Esophagus squamous epithelium (tissue), 5 donors: ENCODE data around the gene ZIC4. TPM values are rescaled to one million over a fixed set of nuclear protein-coding genes. Genes with fewer than 3 reads are reported as not detected.

Source experiments
- DNase-seq: peaks from one replicate; lab custom pipeline; 2025; lab: John Stamatoyannopoulos, UW
- H3K27ac ChIP-seq, 4 donors: fragments of 200-600 bp; sonication (generic); one replicate each; pipeline ENCODE4 v1.5.1; 2016 to 2019; ENCODE audit warnings: mild to moderate bottlenecking in 1 of 4
- H3K27me3 ChIP-seq, 4 donors: fragments of 200-600 bp; sonication (generic); 1 replicate in 3 of 4; 2 replicates in 1 of 4; pipeline versions ENCODE4 v1.5.1 to v1.6.0; 2017 to 2021; ENCODE audit warnings: antibody characterized with exemption in 1 of 4
- H3K36me3 ChIP-seq, 3 donors: fragments of 200-600 bp; sonication (generic); one replicate each; pipeline ENCODE4 v1.5.1; 2016 to 2019
- H3K4me1 ChIP-seq, 3 donors: fragments of 200-600 bp; sonication (generic); one replicate each; pipeline ENCODE4 v1.5.1; 2017 to 2019
- H3K4me3 ChIP-seq, 4 donors: fragments of 200-600 bp; sonication (generic); 1 replicate in 3 of 4; 2 replicates in 1 of 4; pipeline ENCODE4 v1.5.1; 2016 to 2019; ENCODE audit warnings: mild to moderate bottlenecking in 2 of 4, moderate library complexity in 1 of 4
- H3K9me3 ChIP-seq, 3 donors: fragments of 200-600 bp; sonication (generic); one replicate each; pipeline ENCODE4 v1.5.1; 2016 to 2019
- CTCF ChIP-seq, 6 experiments: fragments of 450-650 bp in 4 of 6; fragments of 200-600 bp in 2 of 6; sonication (generic) in 2 of 6; IDR thresholded peaks; one replicate each; pipeline ENCODE4 v1.5.1; 2016 to 2019; ENCODE audit warnings: antibody characterized with exemption in 6 of 6, mild to moderate bottlenecking in 4 of 6, moderate library complexity in 4 of 6
- POLR2A ChIP-seq, 4 donors: fragments of 450-650 bp; IDR thresholded peaks; one replicate each; pipeline ENCODE4 v1.6.1; 2017; ENCODE audit warnings: antibody characterized with exemption in 4 of 4, mild to moderate bottlenecking in 4 of 4, moderate library complexity in 3 of 4
- WGBS, 2 donors: methylation state at CpG; one replicate each; pipeline ENCODE4 v1.1.5; 2018; 5-methylcytosine and 5-hydroxymethylcytosine counted together
- intact Hi-C: fragments of 100-400 bp; cut with DNase I; formaldehyde crosslinking; loops from one replicate; pipeline ENCODE4 v1.15.0; 2022
- total RNA-seq, 4 donors: library from RNA; depleted of rRNA; stranded (reverse); fragments of >200 nt; gene quantifications; one replicate each; pipeline ENCODE4 v1.1.0, GENCODE V29; 2016
- donor health status: DM: yes; HTN: yes; CAD: no.

The ZIC4 gene
- total RNA-seq, 4 donors from 2014 or later: not detected

GRCh38 chr3:147421184-147421912 is 15.0 kb upstream of the ZIC4 start:
- no peaks in the 10 kb centered on the region for H3K36me3 ChIP-seq
- H3K27ac ChIP-seq: no peak overlapping the region
- 18 to 19% methylated on average over 17 to 23 of the region's 53 CpGs for WGBS, 2 donors
- no peak for TF ChIP-seq POLR2A (IDR thresholded peaks at IDR 0.05)
- no peak for TF ChIP-seq CTCF (IDR thresholded peaks at IDR 0.05)
- peak overlapping the region in 1 of 4 donors; percentile 27 for H3K4me3 ChIP-seq
- H3K27me3 ChIP-seq: peaks cover 18 to 100% (median 56%) of the 10 kb centered on the region in 4 donors
- intact Hi-C loops: no loop called here
- peaks cover 0 to 38% (median 14%) of the 10 kb centered on the region in 3 donors for H3K4me1 ChIP-seq
- no peak for DNase-seq
- peaks cover 0 to 11% (median 0%) of the 10 kb centered on the region in 3 donors for H3K9me3 ChIP-seq

GRCh38 chr3:147420353-147421183 is 14.2 kb upstream of the ZIC4 start:
- Histone ChIP-seq H3K4me3 (no peak overlapping the region), H3K9me3 (peaks cover 0 to 11% (median 0%) of the 10 kb centered on the region in 3 donors), H3K27me3 (peaks cover 18 to 100% (median 58%) of the 10 kb centered on the region in 4 donors), H3K27ac (no peak overlapping the region), H3K36me3 (no peaks in the 10 kb centered on the region), H3K4me1 (peaks cover 0 to 38% (median 14%) of the 10 kb centered on the region in 3 donors)
- TF ChIP-seq CTCF (IDR thresholded peaks at IDR 0.05) (no peak), POLR2A (IDR thresholded peaks at IDR 0.05) (no peak)
- 20 to 23% methylated on average over 2 to 22 of the region's 32 CpGs for WGBS, 2 donors
- no peak for DNase-seq
- intact Hi-C loops: no loop called here

GRCh38 chr3:147419781-147420224 is 13.5 kb upstream of the ZIC4 start:
- peaks cover 0 to 11% (median 1%) of the 10 kb centered on the region in 3 donors for H3K9me3 ChIP-seq
- intact Hi-C loops: no loop called here
- WGBS, 2 donors: 26% methylated on average over 6 to 7 of the region's 10 CpGs
- no peaks in the 10 kb centered on the region for H3K36me3 ChIP-seq
- peaks cover 0 to 38% (median 14%) of the 10 kb centered on the region in 3 donors for H3K4me1 ChIP-seq
- peaks cover 18 to 100% (median 62%) of the 10 kb centered on the region in 4 donors for H3K27me3 ChIP-seq
- no peak for DNase-seq
- no peak overlapping the region for H3K4me3 ChIP-seq
- no peak overlapping the region for H3K27ac ChIP-seq
- TF ChIP-seq CTCF (IDR thresholded peaks at IDR 0.05): no peak
- TF ChIP-seq POLR2A (IDR thresholded peaks at IDR 0.05): no peak

- 17 to 20% methylated on average over 20 to 33 of the region's 54 CpGs for WGBS, 2 donors
- TF ChIP-seq POLR2A (IDR thresholded peaks at IDR 0.05): no peak
- TF ChIP-seq CTCF (IDR thresholded peaks at IDR 0.05): no peak
- no peak for DNase-seq
- H3K36me3 ChIP-seq: no peaks in the 10 kb centered on the region
- intact Hi-C loops: no loop called here
- H3K27ac ChIP-seq: no peak overlapping the region
- H3K4me1 ChIP-seq: peaks cover 0 to 33% (median 14%) of the 10 kb centered on the region in 3 donors
- peaks cover 0 to 11% (median 4%) of the 10 kb centered on the region in 3 donors for H3K9me3 ChIP-seq
- peak overlapping the region in 2 of 4 donors; percentile 29 to 53 for H3K4me3 ChIP-seq
- H3K27me3 ChIP-seq: peaks cover 18 to 100% (median 56%) of the 10 kb centered on the region in 4 donors
Measured at GRCh38 chr3:147418808-147419701, 12.7 kb upstream of the ZIC4 start.
